ENCODE results near the gene ISLR2. TPM values are rescaled to one million over a fixed set of nuclear protein-coding genes. Genes with fewer than 3 reads are reported as not detected.
"Not testable (repeated sequence)": the region's sequence is repeated elsewhere in the genome, so short reads cannot be mapped to it uniquely, and the experiment has no call there.

The ISLR2 gene
- total and polyA plus RNA-seq, 4 donors = 0.03 TPM; not detected in 3

GRCh38 chr15:74162195-74162536 lies 31.8 kb downstream of the ISLR2 start:
- WGBS = 88% methylated on average over 3 of the region's 3 CpGs
- H3K4me1 ChIP-seq (ENCODE audit: control insufficient read depth in 4 of 4, insufficient read depth in 4 of 4, low read length in 3 of 4); H3K9ac ChIP-seq (ENCODE audit: low read depth in 1 of 2, low read length in 2 of 2); H3K27me3 ChIP-seq (ENCODE audit: control insufficient read depth in 4 of 4, insufficient read depth in 4 of 4, low read length in 3 of 4); DNase-seq (ENCODE audit: low spot score); H3K36me3 ChIP-seq (ENCODE audit: control insufficient read depth in 4 of 4, insufficient read depth in 3 of 4, low read depth in 1 of 4, low read length in 3 of 4); H3K4me3 ChIP-seq (ENCODE audit: low read depth in 1 of 3, low read length in 3 of 3); H3K9me3 ChIP-seq (ENCODE audit: control insufficient read depth in 4 of 4, low read length in 3 of 4); H3K27ac ChIP-seq (ENCODE audit: low read depth in 1 of 2, low read length in 2 of 2): not testable (repeated sequence)

GRCh38 chr15:74165461-74165860 lies 35.1 kb downstream of the ISLR2 start:
- Histone ChIP-seq H3K36me3 (ENCODE audit: control insufficient read depth in 4 of 4, insufficient read depth in 3 of 4, low read depth in 1 of 4, low read length in 3 of 4) (no peaks in the 10 kb centered on the region), H3K9ac (ENCODE audit: low read depth in 1 of 2, low read length in 2 of 2) (no peak overlapping the region), H3K4me1 (ENCODE audit: control insufficient read depth in 4 of 4, insufficient read depth in 4 of 4, low read length in 3 of 4) (peaks cover 0 to 3% (median 0%) of the 10 kb centered on the region in 4 donors), H3K4me3 (ENCODE audit: low read depth in 1 of 3, low read length in 3 of 3) (no peak overlapping the region), H3K9me3 (ENCODE audit: control insufficient read depth in 4 of 4, low read length in 3 of 4) (peaks cover 0 to 6% (median 0%) of the 10 kb centered on the region in 4 donors), H3K27ac (ENCODE audit: low read depth in 1 of 2, low read length in 2 of 2) (no peak overlapping the region), H3K27me3 (ENCODE audit: control insufficient read depth in 4 of 4, insufficient read depth in 4 of 4, low read length in 3 of 4) (no peaks in the 10 kb centered on the region)
- TF ChIP-seq HNF4G (IDR thresholded peaks at IDR 0.05) (no peak), JUND (IDR thresholded peaks at IDR 0.05) (no peak), RXRA (IDR thresholded peaks at IDR 0.05) (no peak), NR2F2 (IDR thresholded peaks at IDR 0.05) (no peak), EGR1 (IDR thresholded peaks at IDR 0.05; ENCODE audit: low read depth in 2 of 2) (no peak), FOXA1 (IDR thresholded peaks at IDR 0.05) (no peak), HNF4A (conservative IDR thresholded peaks at IDR 0.05) (no peak), RAD21 (IDR thresholded peaks at IDR 0.05) (no peak), FOXA2 (IDR thresholded peaks at IDR 0.05) (no peak), SP1 (IDR thresholded peaks at IDR 0.05) (no peak), TAF1 (conservative IDR thresholded peaks at IDR 0.05) (no peak), YY1 (IDR thresholded peaks at IDR 0.05) (no peak), GABPA (IDR thresholded peaks at IDR 0.05 in 1 of 2, conservative IDR thresholded peaks at IDR 0.05 in 1 of 2) (no peak), ATF3 (IDR thresholded peaks at IDR 0.05) (no peak)
- TF ChIP-seq, protein P1, sequence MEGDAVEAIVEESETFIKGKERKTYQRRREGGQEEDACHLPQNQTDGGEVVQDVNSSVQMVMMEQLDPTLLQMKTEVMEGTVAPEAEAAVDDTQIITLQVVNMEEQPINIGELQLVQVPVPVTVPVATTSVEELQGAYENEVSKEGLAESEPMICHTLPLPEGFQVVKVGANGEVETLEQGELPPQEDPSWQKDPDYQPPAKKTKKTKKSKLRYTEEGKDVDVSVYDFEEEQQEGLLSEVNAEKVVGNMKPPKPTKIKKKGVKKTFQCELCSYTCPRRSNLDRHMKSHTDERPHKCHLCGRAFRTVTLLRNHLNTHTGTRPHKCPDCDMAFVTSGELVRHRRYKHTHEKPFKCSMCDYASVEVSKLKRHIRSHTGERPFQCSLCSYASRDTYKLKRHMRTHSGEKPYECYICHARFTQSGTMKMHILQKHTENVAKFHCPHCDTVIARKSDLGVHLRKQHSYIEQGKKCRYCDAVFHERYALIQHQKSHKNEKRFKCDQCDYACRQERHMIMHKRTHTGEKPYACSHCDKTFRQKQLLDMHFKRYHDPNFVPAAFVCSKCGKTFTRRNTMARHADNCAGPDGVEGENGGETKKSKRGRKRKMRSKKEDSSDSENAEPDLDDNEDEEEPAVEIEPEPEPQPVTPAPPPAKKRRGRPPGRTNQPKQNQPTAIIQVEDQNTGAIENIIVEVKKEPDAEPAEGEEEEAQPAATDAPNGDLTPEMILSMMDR (IDR thresholded peaks at IDR 0.05; ENCODE audit: low read depth, low read length, missing input control) = no peak
- TF ChIP-seq, protein P2, sequence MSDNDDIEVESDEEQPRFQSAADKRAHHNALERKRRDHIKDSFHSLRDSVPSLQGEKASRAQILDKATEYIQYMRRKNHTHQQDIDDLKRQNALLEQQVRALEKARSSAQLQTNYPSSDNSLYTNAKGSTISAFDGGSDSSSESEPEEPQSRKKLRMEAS (IDR thresholded peaks at IDR 0.05) = no peak
- 96% methylated on average over 1 of the region's 1 CpG for WGBS
- DNase-seq (ENCODE audit: low spot score) = no peak

- no peak for DNase-seq (ENCODE audit: low spot score)
- Histone ChIP-seq H3K27ac (ENCODE audit: low read depth in 1 of 2, low read length in 2 of 2) (no peak overlapping the region), H3K9ac (ENCODE audit: low read depth in 1 of 2, low read length in 2 of 2) (no peak overlapping the region), H3K27me3 (ENCODE audit: control insufficient read depth in 4 of 4, insufficient read depth in 4 of 4, low read length in 3 of 4) (no peaks in the 10 kb centered on the region), H3K4me1 (ENCODE audit: control insufficient read depth in 4 of 4, insufficient read depth in 4 of 4, low read length in 3 of 4) (peaks cover 0 to 3% (median 0%) of the 10 kb centered on the region in 4 donors), H3K36me3 (ENCODE audit: control insufficient read depth in 4 of 4, insufficient read depth in 3 of 4, low read depth in 1 of 4, low read length in 3 of 4) (no peaks in the 10 kb centered on the region), H3K4me3 (ENCODE audit: low read depth in 1 of 3, low read length in 3 of 3) (no peak overlapping the region), H3K9me3 (ENCODE audit: control insufficient read depth in 4 of 4, low read length in 3 of 4) (peaks cover 0 to 6% (median 0%) of the 10 kb centered on the region in 4 donors)
- TF ChIP-seq RAD21 (IDR thresholded peaks at IDR 0.05) (no peak), HNF4A (conservative IDR thresholded peaks at IDR 0.05) (no peak)
- WGBS = 83% methylated on average over 4 of the region's 4 CpGs
These were observed 37.5 kb downstream of the ISLR2 start for GRCh38 chr15:74167891-74168331.
